Measurements from ENCODE around the gene ZNF536. TPM values are rescaled to one million over a fixed set of nuclear protein-coding genes. Genes with fewer than 3 reads are reported as not detected.

ZNF536 gene
- total RNA-seq, 1 experiment from 2014 or later = not detected

DNA sequence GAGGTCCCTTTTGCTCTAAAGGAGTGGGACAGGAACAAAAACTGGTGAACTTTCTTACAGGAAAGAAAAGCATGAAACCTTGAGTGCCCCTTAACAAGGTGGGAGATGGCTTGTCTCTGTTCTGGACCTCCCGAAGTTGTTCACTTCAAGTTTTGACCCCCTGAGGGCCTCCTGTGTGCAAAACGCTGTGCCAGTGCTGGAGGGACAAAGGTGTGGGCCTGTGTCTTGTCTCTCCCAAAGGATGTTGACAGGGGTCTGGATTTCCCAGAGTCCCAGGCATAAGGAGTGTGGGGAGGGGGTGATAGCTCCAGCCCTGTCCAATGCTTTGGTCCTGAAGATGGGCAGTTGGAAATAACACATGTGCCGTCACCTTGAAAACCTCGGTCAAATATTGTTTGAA, 6.5 kb downstream of the ZNF536 start:
- no peaks in the 10 kb centered on the region for H3K9me3 ChIP-seq (ENCODE audit: low read length)
- ATAC-seq = no peak
- BruUV-seq (replicated peaks) = no TSS peak

GRCh38 chr19:30379841-30380610, 7.8 kb downstream of the ZNF536 start:
- intact Hi-C loops (cut with micrococcal nuclease) = no loop called here
- ChIA-PET CTCF (no interaction called here), POLR2A (ENCODE audit: unreplicated experiment) (no interaction called here)

More for the DNA sequence above, 6.5 kb downstream of the ZNF536 start:
- Histone ChIP-seq H3F3A (ENCODE audit: low read length, unreplicated experiment) (no peaks in the 10 kb centered on the region), H3K4me2 (ENCODE audit: low read length) (no peak overlapping the region), H3K9ac (ENCODE audit: low read length) (no peak overlapping the region), H3K4me3 (ENCODE audit: low read length) (no peak overlapping the region), H3K4me1 (ENCODE audit: insufficient read depth, low read length) (no peaks in the 10 kb centered on the region), H3K79me2 (ENCODE audit: low read length) (no peaks in the 10 kb centered on the region), H3K27me3 (ENCODE audit: low read length) (no peaks in the 10 kb centered on the region), H3K36me3 (ENCODE audit: low read depth, low read length) (no peaks in the 10 kb centered on the region), H3K27ac (ENCODE audit: low read length) (no peak overlapping the region), H2AFZ (ENCODE audit: low read length) (no peak overlapping the region), H3K9me2 (replicated peaks; ENCODE audit: low read length) (no peaks in the 10 kb centered on the region), H4K20me1 (ENCODE audit: low read length) (no peaks in the 10 kb centered on the region)
- POLR2A ChIA-PET (ENCODE audit: unreplicated experiment) = no interaction called here
- no peak for DNase-seq
- intact Hi-C loops (cut with micrococcal nuclease) = no loop called here
- CTCF ChIA-PET = no interaction called here
- TF ChIP-seq CTCF (conservative IDR thresholded peaks at IDR 0.05; ENCODE audit: low read depth, low read length) = no peak
- TF ChIP-seq EZH2 (IDR thresholded peaks at IDR 0.05; ENCODE audit: low read length, unreplicated experiment) = no peak
- TF ChIP-seq EZH2phosphoT487 (IDR thresholded peaks at IDR 0.05; ENCODE audit: borderline replicate concordance, low read length) = no peak

More at GRCh38 chr19:30379841-30380610, 7.8 kb downstream of the ZNF536 start:
- Histone ChIP-seq H3K4me3 (ENCODE audit: low read length) (no peak overlapping the region), H3K9me2 (replicated peaks; ENCODE audit: low read length) (no peaks in the 10 kb centered on the region), H3K36me3 (ENCODE audit: low read depth, low read length) (no peaks in the 10 kb centered on the region), H4K20me1 (ENCODE audit: low read length) (no peaks in the 10 kb centered on the region), H3K79me2 (ENCODE audit: low read length) (no peaks in the 10 kb centered on the region), H3F3A (ENCODE audit: low read length, unreplicated experiment) (no peaks in the 10 kb centered on the region), H3K4me2 (ENCODE audit: low read length) (no peak overlapping the region), H3K27me3 (ENCODE audit: low read length) (no peaks in the 10 kb centered on the region), H3K9me3 (ENCODE audit: low read length) (no peaks in the 10 kb centered on the region), H3K9ac (ENCODE audit: low read length) (no peak overlapping the region), H3K4me1 (ENCODE audit: insufficient read depth, low read length) (no peaks in the 10 kb centered on the region), H3K27ac (ENCODE audit: low read length) (no peak overlapping the region), H2AFZ (ENCODE audit: low read length) (no peak overlapping the region)
- BruUV-seq (replicated peaks) = no TSS peak
- TF ChIP-seq CTCF (conservative IDR thresholded peaks at IDR 0.05; ENCODE audit: low read depth, low read length) (no peak), EZH2 (IDR thresholded peaks at IDR 0.05; ENCODE audit: low read length, unreplicated experiment) (no peak), EZH2phosphoT487 (IDR thresholded peaks at IDR 0.05; ENCODE audit: borderline replicate concordance, low read length) (no peak)
- DNase-seq (no peak), ATAC-seq (no peak)
